SK-N-SH treated with all-trans-retinoic acid at 6 μM for 48 hours (cell line): ENCODE results near the gene SLC35B1.
"Not testable (repeated sequence)": the region's sequence is repeated elsewhere in the genome, so short reads cannot be mapped to it uniquely, and the experiment has no call there.

Experiments
- ATAC-seq: fragments of 200-7000 bp; cut with Tn5 transposase; 3 replicates; pipeline ENCODE4 v1.9.1; 2020; ENCODE audit warnings: mild to moderate bottlenecking, moderate library complexity
- ARNTL ChIP-seq: fragments of 450-650 bp; formaldehyde crosslinking; IDR thresholded peaks from 2 replicates; pipeline ENCODE4 v1.5.0; 2020; ENCODE audit warnings: low read depth, mild to moderate bottlenecking, moderate library complexity, borderline replicate concordance
- BACH2 ChIP-seq: fragments of 250-450 bp; sonication (Bioruptor Pico); IDR thresholded peaks from 2 replicates; pipeline ENCODE4 v1.9.0; 2021; ENCODE audit warnings: mild to moderate bottlenecking, borderline replicate concordance
- CSDC2 ChIP-seq: fragments of 250-450 bp; sonication (Bioruptor Pico); IDR thresholded peaks from 2 replicates; pipeline ENCODE4 v1.5.0; 2020; ENCODE audit warnings: mild to moderate bottlenecking, moderate library complexity
- ESRRG ChIP-seq: fragments of 250-450 bp; sonication (Bioruptor Pico); IDR thresholded peaks from 2 replicates; pipeline ENCODE4 v1.6.1; 2021; ENCODE audit warnings: mild to moderate bottlenecking
- GLIS3 ChIP-seq: fragments of 250-450 bp; sonication (Bioruptor Pico); IDR thresholded peaks from 2 replicates; pipeline ENCODE4 v1.5.0; 2020; ENCODE audit warnings: mild to moderate bottlenecking, moderate library complexity
- ISL1 ChIP-seq: fragments of 250-450 bp; sonication (Bioruptor Pico); IDR thresholded peaks from 2 replicates; pipeline ENCODE4 v2.1.2; 2022; ENCODE audit warnings: mild to moderate bottlenecking, moderate library complexity
- OSR1 ChIP-seq: fragments of 250-450 bp; sonication (Bioruptor Pico); IDR thresholded peaks from 2 replicates; pipeline ENCODE4 v1.8.0; 2022; ENCODE audit warnings: moderate library complexity, mild to moderate bottlenecking, inconsistent platforms
- PPARA ChIP-seq: fragments of 250-450 bp; sonication (Bioruptor Pico); IDR thresholded peaks from 2 replicates; pipeline ENCODE4 v1.5.0; 2020; ENCODE audit warnings: mild to moderate bottlenecking, borderline replicate concordance
- RARB ChIP-seq: fragments of 250-450 bp; sonication (Bioruptor Pico); IDR thresholded peaks from 2 replicates; pipeline ENCODE4 v1.8.0; 2021; ENCODE audit warnings: mild to moderate bottlenecking, moderate library complexity
- TCF4 ChIP-seq: fragments of 250-450 bp; sonication (Bioruptor Pico); IDR thresholded peaks from 2 replicates; pipeline ENCODE4 v1.8.0; 2021; ENCODE audit warnings: mild to moderate bottlenecking, moderate library complexity, borderline replicate concordance
- TOX ChIP-seq: fragments of 250-450 bp; sonication (Bioruptor Pico); IDR thresholded peaks from 2 replicates; pipeline ENCODE4 v1.8.0; 2021; ENCODE audit warnings: mild to moderate bottlenecking, moderate library complexity, borderline replicate concordance
- ZC3H10 ChIP-seq: fragments of 250-450 bp; sonication (Bioruptor Pico); IDR thresholded peaks from 2 replicates; pipeline ENCODE4 v1.5.1; 2021; ENCODE audit warnings: mild to moderate bottlenecking, moderate library complexity
- ZFP3 ChIP-seq: fragments of 250-450 bp; sonication (Bioruptor Pico); IDR thresholded peaks from 2 replicates; pipeline ENCODE4 v1.5.0; 2020; ENCODE audit warnings: mild to moderate bottlenecking, moderate library complexity
- ZFP30 ChIP-seq: fragments of 450-650 bp; formaldehyde crosslinking; IDR thresholded peaks from 2 replicates; pipeline ENCODE4 v1.5.0; 2022; ENCODE audit warnings: mild to moderate bottlenecking, moderate library complexity
- ZNF565 ChIP-seq: fragments of 450-650 bp; formaldehyde crosslinking; conservative IDR thresholded peaks from 2 replicates; pipeline ENCODE4 v1.5.0; 2020; ENCODE audit warnings: low read depth, mild to moderate bottlenecking, moderate library complexity
- ZNF70 ChIP-seq: fragments of 450-650 bp; formaldehyde crosslinking; IDR thresholded peaks from 2 replicates; pipeline ENCODE4 v1.5.0; 2020; ENCODE audit warnings: mild to moderate bottlenecking, moderate library complexity
- ZNF8 ChIP-seq: fragments of 450-650 bp; formaldehyde crosslinking; IDR thresholded peaks from 2 replicates; pipeline ENCODE4 v1.5.0; 2020; ENCODE audit warnings: mild to moderate bottlenecking, moderate library complexity
- TF ChIP-seq, protein P1 (sequence below): fragments of 250-450 bp; sonication (Bioruptor Pico); IDR thresholded peaks from 2 replicates; pipeline ENCODE4 v1.8.0; 2021; ENCODE audit warnings: low read depth, mild to moderate bottlenecking, moderate library complexity, borderline replicate concordance
- TF ChIP-seq, protein P2 (sequence below): fragments of 250-450 bp; sonication (Bioruptor Pico); IDR thresholded peaks from 2 replicates; pipeline ENCODE4 v1.5.1; 2021; ENCODE audit warnings: mild to moderate bottlenecking, moderate library complexity
- TF ChIP-seq, protein P3 (sequence below): fragments of 250-450 bp; sonication (Bioruptor Pico); IDR thresholded peaks from 2 replicates; pipeline ENCODE4 v1.5.0; 2020; ENCODE audit warnings: mild to moderate bottlenecking, moderate library complexity
- TF ChIP-seq, protein P4 (sequence below): fragments of 250-450 bp; sonication (Bioruptor Pico); IDR thresholded peaks from 2 replicates; pipeline ENCODE4 v1.5.1; 2020; ENCODE audit warnings: low read depth, mild to moderate bottlenecking, moderate library complexity

Gene SLC35B1

DNA sequence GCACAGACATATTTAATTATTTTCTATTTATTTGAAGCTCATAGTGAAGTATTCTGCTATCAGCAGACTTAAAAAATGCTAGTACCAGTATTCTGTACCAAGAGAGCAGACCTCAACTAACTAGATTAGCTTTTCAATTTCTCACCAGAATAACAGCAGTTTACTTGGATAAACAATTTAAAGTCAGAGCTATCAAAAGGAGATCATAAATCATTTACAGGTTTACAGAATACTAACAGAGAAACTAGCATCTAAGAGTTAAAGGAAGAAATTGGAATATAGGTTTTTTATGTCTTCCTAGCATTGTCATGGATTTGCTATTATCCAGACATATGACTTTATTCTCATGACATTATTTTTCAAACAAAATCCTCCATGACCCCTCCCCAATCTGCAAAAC is 33.3 kb downstream of the SLC35B1 start:
- TF ChIP-seq GLIS3 (CRISPR knock-in tag) (no peak), ESRRG (CRISPR knock-in tag) (no peak), ZC3H10 (CRISPR knock-in tag) (no peak), ZFP3 (CRISPR knock-in tag) (no peak), OSR1 (CRISPR knock-in tag) (no peak), RARB (no peak)
- ATAC-seq = no peak

DNA sequence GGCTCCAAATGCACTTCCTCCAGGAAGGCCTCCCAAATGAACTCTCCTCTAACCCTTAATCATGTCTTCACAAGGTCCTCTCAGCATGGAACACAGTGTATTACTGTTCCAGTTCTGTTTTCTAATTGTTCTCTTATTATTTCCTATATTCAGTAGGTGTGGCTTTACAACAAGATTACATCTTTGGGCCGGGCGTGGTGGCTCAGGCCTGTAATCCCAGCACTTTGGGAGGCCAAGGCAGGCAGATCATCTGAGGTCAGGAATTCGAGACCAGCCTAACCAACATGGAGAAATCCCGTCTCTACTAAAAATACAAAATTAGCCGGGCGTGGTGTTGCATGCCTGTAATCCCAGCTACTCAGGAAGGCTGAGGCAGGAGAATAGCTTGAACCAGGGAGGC is 34.1 kb downstream of the SLC35B1 start:
- ATAC-seq = not testable (repeated sequence)

DNA sequence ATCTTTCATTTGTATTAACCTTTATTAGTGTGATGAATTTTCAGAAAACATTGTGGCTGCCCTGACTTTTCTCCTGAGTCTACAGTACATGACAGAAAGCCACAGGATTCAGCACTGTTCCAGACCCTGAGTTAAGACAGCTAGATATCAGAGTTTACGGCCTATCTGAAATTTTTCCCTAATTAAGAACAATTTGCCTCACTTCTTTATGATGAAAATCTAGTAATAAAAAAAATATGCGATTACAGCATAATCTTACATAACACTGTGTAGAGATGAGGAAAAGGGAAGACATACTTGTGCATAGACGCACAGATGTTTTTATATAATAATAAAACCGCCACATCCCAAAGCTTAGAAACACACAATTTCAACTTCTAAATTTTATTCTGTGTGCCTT is 37.1 kb downstream of the SLC35B1 start:
- ATAC-seq = no peak
- TF ChIP-seq RARB = no peak

DNA sequence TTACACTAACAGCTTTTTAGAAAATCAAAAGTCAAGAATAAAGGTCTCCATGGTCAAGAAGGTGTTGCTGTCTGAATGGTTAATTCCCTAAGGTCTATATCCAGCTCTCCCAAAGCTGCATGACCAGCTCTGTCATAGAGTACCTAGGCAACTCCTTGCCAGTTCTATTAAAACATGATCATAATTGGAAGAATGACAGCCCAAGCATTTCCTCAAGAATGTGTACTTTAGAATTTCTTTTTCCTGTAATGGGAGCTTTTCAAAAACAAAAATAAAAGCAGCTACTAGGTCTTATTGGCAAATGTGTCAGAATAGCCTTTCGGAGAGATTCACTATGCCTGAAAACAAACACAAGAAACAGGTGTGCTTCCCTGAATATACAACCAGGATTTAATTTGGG is 37.8 kb downstream of the SLC35B1 start:
- TF ChIP-seq ZFP3 (CRISPR knock-in tag) = no peak
- no peak for TF ChIP-seq OSR1 (CRISPR knock-in tag)
- TF ChIP-seq, protein P1, sequence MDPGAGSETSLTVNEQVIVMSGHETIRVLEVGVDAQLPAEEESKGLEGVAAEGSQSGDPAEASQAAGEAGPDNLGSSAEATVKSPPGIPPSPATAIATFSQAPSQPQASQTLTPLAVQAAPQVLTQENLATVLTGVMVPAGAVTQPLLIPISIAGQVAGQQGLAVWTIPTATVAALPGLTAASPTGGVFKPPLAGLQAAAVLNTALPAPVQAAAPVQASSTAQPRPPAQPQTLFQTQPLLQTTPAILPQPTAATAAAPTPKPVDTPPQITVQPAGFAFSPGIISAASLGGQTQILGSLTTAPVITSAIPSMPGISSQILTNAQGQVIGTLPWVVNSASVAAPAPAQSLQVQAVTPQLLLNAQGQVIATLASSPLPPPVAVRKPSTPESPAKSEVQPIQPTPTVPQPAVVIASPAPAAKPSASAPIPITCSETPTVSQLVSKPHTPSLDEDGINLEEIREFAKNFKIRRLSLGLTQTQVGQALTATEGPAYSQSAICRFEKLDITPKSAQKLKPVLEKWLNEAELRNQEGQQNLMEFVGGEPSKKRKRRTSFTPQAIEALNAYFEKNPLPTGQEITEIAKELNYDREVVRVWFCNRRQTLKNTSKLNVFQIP = no peak
- TF ChIP-seq ZNF8 = no peak
- TF ChIP-seq, protein P2, sequence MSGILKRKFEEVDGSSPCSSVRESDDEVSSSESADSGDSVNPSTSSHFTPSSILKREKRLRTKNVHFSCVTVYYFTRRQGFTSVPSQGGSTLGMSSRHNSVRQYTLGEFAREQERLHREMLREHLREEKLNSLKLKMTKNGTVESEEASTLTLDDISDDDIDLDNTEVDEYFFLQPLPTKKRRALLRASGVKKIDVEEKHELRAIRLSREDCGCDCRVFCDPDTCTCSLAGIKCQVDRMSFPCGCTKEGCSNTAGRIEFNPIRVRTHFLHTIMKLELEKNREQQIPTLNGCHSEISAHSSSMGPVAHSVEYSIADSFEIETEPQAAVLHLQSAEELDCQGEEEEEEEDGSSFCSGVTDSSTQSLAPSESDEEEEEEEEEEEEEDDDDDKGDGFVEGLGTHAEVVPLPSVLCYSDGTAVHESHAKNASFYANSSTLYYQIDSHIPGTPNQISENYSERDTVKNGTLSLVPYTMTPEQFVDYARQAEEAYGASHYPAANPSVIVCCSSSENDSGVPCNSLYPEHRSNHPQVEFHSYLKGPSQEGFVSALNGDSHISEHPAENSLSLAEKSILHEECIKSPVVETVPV (CRISPR knock-in tag) = no peak
- TF ChIP-seq TCF4 (CRISPR knock-in tag) = no peak
- ATAC-seq = no peak

DNA sequence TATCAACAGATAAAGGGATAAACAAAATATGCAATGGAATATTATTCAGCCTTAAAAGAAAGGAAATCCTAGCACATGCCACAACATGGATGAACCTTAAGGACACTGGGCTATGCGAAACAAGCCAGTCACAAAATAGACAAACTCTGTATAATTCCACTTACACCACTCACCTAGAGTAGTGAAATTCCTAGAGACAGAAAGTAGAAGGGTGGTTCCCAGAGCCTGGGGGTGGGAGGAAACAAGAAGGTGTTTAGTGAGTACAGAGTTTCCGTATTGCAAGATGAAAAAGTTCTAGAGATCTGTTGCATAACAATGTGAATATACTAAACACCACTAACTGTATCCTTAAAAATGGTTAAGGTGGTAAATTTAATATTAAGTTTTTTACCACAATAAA is 39.9 kb downstream of the SLC35B1 start:
- no peak for ATAC-seq
- no peak for TF ChIP-seq ARNTL (CRISPR knock-in tag)
- TF ChIP-seq, all 23 proteins: peak for 0

DNA sequence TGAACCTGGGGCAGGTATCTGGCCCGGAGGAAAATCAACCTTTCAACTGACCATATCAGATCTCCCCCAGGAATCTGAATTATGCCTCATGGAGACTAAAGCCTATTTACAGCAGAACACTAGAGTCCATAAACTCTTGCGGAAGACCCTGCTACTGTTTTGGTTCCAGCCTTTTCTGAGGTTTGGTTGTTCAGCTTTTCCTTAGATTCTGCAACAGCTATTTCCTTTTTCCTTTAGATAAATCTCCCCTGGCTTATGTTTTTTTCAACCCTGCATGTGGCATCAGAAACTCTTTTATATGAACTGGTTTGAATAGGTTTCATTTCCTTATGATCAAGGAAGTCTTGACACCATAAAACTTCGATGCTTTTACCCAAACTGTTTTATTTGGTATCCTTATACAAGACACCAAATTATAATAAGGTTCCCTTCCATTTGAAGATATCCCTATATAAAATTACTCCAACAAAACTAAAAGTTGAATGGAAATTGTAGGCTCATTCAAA is 43.0 kb downstream of the SLC35B1 start:
- no peak for ATAC-seq

More for the DNA sequence above, 43.0 kb downstream of the SLC35B1 start:
- TF ChIP-seq ARNTL (CRISPR knock-in tag) = no peak
- TF ChIP-seq TCF4 (CRISPR knock-in tag) = no peak
- TF ChIP-seq ZFP30 (CRISPR knock-in tag) = no peak
- no peak for TF ChIP-seq ZNF70
- TF ChIP-seq CSDC2 (CRISPR knock-in tag) = no peak
- no peak for TF ChIP-seq ZNF8
- TF ChIP-seq, protein P3, sequence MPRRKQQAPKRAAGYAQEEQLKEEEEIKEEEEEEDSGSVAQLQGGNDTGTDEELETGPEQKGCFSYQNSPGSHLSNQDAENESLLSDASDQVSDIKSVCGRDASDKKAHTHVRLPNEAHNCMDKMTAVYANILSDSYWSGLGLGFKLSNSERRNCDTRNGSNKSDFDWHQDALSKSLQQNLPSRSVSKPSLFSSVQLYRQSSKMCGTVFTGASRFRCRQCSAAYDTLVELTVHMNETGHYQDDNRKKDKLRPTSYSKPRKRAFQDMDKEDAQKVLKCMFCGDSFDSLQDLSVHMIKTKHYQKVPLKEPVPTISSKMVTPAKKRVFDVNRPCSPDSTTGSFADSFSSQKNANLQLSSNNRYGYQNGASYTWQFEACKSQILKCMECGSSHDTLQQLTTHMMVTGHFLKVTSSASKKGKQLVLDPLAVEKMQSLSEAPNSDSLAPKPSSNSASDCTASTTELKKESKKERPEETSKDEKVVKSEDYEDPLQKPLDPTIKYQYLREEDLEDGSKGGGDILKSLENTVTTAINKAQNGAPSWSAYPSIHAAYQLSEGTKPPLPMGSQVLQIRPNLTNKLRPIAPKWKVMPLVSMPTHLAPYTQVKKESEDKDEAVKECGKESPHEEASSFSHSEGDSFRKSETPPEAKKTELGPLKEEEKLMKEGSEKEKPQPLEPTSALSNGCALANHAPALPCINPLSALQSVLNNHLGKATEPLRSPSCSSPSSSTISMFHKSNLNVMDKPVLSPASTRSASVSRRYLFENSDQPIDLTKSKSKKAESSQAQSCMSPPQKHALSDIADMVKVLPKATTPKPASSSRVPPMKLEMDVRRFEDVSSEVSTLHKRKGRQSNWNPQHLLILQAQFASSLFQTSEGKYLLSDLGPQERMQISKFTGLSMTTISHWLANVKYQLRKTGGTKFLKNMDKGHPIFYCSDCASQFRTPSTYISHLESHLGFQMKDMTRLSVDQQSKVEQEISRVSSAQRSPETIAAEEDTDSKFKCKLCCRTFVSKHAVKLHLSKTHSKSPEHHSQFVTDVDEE (CRISPR knock-in tag) = no peak
- TF ChIP-seq ISL1 = no peak
- TF ChIP-seq TOX (CRISPR knock-in tag) = no peak
- TF ChIP-seq GLIS3 (CRISPR knock-in tag) = no peak
- no peak for TF ChIP-seq RARB
- no peak for TF ChIP-seq PPARA (CRISPR knock-in tag)
- TF ChIP-seq, protein P1 = no peak
- TF ChIP-seq BACH2 (CRISPR knock-in tag) = no peak
- TF ChIP-seq, protein P4, sequence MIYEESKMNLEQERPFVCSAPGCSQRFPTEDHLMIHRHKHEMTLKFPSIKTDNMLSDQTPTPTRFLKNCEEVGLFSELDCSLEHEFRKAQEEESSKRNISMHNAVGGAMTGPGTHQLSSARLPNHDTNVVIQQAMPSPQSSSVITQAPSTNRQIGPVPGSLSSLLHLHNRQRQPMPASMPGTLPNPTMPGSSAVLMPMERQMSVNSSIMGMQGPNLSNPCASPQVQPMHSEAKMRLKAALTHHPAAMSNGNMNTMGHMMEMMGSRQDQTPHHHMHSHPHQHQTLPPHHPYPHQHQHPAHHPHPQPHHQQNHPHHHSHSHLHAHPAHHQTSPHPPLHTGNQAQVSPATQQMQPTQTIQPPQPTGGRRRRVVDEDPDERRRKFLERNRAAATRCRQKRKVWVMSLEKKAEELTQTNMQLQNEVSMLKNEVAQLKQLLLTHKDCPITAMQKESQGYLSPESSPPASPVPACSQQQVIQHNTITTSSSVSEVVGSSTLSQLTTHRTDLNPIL = no peak
- no peak for TF ChIP-seq ZC3H10 (CRISPR knock-in tag)
- no peak for TF ChIP-seq OSR1 (CRISPR knock-in tag)
- no peak for TF ChIP-seq ZFP3 (CRISPR knock-in tag)
- TF ChIP-seq ZNF565 (CRISPR knock-in tag) = no peak
